ENCODE results near the gene TAS2R4. TPM values are rescaled to one million over a fixed set of nuclear protein-coding genes. Genes with fewer than 3 reads are reported as not detected.

The TAS2R4 gene
- total RNA-seq, 1 donor from 2014 or later, result 1.7 TPM

Other genes with a start within 250 kb of the TAS2R4 start
- 24.8 and 27.8 TPM in 2 replicates for gene AGK, start 225.3 kb upstream of the TAS2R4 start, total RNA-seq
- gene DENND11, start 74.5 kb upstream of the TAS2R4 start, total RNA-seq, result 10.6 and 12.3 TPM in 2 replicates
- not detected in 2 replicates for gene WEE2, start 68.3 kb upstream of the TAS2R4 start, total RNA-seq
- 96.4 and 112 TPM in 2 replicates for gene SSBP1, start 38.3 kb upstream of the TAS2R4 start, total RNA-seq
- 1.6 and 2.6 TPM in 2 replicates for gene TAS2R3, start 12.6 kb upstream of the TAS2R4 start, total RNA-seq
- gene TAS2R5, start 13.5 kb downstream of the TAS2R4 start, total RNA-seq, result 3.1 and 3.2 TPM in 2 replicates
- not detected in 2 replicates for gene PRSS37, start 64.8 kb downstream of the TAS2R4 start, total RNA-seq
- gene OR9A4, start 139.7 kb downstream of the TAS2R4 start, total RNA-seq, result not detected in 2 replicates
- gene CLEC5A, start 170.3 kb downstream of the TAS2R4 start, total RNA-seq, result not detected in 2 replicates
- gene TAS2R38, start 197.1 kb downstream of the TAS2R4 start, total RNA-seq, result not detected in 2 replicates
- gene MGAM, start 219.2 kb downstream of the TAS2R4 start, total RNA-seq, result not detected in 2 replicates